ENCODE results near the gene FGF19.

The FGF19 gene, protein sequence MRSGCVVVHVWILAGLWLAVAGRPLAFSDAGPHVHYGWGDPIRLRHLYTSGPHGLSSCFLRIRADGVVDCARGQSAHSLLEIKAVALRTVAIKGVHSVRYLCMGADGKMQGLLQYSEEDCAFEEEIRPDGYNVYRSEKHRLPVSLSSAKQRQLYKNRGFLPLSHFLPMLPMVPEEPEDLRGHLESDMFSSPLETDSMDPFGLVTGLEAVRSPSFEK

DNA sequence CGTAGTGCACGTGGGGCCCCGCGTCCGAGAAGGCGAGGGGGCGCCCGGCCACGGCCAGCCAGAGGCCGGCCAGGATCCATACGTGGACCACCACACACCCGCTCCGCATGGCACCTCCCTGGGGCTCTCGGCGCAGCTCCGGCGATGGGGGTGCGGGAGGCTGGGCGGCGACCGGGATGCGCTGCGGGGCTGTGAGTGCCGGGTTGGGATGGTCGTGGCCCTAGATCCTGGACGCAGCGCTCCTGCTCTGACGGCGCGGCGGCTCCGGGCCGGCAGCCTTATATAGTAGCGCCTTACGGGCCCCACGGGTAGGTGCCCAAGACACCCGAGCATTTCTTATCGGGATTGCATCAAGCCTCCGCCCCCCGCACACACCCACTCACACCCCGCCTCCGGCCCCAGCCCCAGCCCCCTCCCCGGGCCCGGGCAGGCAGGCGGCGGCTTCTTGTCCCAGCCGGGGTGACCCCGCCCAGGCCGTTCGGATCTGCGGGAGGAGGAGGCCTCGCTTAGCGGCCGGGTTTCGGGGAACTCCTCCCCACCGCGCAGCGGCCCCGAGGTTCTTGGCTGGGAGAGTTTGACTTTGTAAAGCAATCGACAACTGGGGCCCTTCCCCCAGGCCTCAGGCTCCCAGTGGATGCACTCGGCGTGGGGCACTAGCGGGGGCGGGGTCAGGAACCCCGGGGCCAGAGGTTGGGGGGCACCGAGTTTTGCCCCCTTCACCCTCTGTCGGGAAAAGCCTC is at the start of gene FGF19:
Gene FGF19 (minus strand): TSS at position 255 of the 740 bp plus-strand sequence. CDS start 146 bp downstream, at position 109.
- DNase-seq = no peak

DNA sequence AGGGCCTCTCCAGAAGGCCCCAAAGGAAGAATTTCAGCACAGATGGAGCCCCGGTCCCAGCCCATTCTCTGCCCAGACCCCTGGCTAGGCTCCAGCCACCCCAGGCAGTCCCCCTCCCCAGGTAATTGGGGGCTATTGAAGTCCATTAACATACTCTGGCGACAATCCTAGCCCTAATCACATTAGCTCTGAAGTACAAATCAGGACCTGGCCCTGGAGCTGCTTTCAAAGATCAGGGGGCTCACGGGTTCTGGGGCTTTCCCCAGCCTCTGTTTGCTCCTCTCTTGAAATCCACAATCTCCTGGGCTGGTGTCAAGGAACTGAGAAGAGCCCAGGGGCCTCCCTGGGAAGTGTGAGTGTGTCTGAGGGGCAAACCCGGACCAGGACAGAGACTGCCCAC is 49.1 kb upstream of the FGF19 start:
- no peak for DNase-seq

DNA sequence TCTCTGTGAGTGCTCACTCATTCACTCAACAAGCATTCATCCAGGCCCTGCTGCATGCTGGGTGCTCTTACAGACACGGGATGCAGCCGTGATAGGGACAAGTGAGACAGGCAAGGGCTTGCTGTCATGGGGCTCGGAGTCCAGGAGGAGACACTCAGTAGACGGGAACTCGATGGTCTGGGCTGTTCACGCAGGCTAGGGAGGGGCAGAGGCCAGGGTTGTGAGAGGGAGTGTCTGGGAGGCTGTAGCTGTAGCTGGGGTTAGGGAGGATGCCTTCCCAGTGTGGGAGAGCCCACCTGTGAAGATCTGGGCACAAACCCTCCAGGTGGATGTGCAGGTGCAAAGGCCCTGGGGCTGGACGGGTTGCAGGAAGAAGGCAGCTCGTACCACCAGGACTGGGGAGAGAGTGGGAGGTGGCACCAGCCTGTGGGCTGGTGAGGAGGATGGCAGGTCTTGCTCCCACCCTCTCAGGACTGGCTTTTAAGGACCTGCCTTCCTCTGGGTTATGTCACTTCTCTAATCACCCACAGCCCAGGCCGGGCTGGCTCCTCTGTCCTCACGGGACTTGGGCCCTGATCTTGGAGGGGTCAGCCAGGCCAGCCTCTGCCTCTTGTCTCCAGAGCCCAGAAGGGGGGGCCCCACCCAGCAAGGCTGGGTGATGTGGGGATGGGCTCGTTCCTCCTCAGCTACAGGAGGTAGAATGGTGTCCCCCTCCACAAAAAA is 47.2 kb upstream of the FGF19 start:
- no peak for DNase-seq

DNA sequence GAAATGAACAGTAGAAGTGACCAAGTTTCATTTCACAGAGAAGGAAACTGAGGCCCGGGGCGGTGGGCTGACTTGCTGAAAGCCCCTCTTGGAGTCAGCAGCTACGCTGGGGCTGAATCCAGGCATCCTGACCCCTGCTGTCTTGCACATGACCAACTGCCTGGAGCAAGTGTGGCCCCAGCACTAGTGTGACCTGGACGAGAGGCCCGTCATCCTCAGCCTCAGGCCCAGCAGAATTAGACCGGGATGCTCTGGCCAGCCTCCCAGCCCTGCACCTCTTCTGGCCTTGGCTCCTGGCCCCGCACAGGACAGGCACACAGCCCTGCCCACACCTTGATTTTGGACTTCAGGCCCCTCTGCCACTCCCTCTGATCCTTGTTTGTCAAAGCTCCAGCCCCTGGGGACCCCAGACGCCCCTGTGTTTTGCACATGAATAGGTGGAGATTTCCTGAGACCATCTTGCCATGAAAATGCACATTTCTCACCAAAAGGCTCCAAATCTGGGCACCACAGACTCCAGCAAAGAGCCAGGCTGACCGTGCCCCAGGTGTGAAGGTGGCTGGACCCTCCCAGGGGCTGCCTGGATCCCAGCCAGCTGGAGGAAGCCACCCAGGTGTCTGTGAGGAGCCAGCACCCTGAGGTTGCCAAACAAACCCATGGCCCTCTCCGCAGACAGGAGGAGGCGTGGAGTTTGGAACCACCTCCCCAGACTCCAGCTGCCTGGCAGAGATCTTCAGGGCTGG is 46.5 kb upstream of the FGF19 start:
- no peak for DNase-seq

DNA sequence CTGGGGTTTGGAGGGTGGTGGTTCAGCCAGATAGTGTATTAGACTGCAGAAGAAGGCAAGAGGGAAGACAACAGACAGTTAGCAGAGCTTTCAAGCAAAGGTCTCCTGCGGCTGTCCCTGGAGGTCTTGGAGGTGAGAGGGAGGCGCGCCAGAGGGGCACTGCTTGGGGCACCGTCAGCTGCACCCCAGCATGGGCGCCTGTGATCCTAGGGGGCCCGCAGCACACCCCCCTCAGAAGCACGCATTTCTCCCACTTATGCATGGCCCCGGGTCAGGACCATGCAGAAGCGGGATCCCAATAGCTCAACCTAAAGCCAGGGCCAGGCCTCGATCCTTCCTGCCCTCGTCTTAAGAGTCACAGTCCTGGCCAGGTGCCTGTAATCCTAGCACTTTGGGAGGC is 44.8 kb upstream of the FGF19 start:
- no peak for DNase-seq

DNA sequence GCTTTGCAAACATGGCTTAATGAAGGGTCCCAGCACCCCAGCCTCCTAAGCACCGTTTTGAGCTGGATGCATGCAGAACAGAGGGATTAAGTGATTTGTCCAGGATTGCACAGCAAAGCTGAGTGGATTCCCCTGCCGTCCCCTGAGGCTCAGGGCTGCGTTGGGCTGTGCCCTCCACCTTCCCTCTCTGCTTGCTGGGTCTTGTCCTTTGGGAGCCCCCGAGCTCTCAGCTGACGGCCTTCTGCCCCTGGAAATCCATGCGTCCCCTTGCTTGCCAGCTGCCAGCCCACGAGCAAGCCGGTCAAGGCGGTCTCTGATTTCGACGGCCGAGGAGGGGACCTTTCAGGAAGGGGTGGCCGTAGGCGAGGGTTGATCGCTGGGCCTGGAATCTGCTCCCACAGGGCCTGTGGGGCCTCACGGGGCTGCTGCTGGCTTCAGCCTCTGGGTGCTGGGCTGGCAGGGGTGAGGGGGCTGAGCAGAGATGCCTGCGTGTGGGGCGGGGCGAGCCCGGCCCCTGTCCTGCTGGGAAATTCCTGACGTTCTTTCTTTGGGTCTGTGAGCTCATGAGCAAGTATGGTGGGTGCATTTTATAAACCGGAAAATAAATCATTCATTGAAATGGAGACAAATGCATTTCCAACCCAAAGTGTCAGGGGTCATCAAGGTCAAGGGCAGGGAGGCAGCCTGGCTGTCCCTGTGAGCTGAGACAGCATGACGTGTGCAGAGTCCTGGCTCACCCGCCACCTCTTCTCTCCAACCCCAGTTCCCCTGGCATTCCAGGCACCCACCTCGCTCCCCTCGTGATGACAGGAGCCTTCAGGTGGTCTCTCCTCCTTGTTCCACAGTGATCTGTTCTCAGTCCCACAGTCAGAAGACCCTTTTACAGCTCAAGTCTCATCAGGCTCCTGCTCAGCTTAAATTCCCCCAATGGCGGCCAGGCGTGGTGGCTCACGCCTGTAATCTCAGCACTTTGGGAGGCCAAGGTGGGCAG is 43.2 kb upstream of the FGF19 start:
- no peak for DNase-seq

DNA sequence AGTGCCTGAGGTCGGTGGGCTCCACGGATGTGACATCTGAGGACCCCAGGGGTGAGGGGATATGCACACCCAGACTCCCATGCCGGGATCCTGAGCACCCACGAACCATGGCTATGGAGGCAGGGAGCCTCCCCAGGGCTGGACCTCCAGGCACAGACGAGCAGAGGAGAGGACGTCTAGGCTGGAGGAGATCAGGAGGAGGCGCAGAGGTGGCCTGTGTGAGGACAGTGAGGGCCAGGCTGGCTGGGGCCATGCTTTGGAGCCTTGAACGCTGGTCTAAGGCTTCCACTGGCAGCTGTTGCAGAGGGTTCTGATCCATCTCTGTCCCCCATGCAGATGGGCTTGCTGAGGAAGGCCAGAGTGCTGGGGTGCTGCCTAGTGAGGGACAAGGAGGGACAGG is 42.3 kb upstream of the FGF19 start:
- DNase-seq = no peak

DNA sequence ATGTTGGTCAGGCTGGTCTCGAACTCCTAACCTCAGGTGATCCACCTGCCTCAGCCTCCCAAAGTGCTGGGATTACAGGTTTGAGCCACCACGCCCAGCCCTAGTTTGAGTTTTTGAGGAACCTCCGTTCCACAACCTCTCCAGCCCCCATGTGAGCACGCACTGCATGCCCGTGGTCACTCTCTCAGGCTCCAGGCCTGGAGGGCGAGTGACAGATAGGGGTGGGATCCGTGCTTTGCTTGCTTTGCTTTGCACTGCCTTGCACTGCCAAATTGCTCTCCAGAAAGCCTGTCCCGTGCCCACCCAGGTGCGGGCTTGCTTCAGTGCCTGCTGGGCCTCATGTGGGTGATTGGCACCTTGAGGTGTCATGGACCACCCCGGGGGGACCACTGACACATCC is 41.4 kb upstream of the FGF19 start:
- DNase-seq = no peak

DNA sequence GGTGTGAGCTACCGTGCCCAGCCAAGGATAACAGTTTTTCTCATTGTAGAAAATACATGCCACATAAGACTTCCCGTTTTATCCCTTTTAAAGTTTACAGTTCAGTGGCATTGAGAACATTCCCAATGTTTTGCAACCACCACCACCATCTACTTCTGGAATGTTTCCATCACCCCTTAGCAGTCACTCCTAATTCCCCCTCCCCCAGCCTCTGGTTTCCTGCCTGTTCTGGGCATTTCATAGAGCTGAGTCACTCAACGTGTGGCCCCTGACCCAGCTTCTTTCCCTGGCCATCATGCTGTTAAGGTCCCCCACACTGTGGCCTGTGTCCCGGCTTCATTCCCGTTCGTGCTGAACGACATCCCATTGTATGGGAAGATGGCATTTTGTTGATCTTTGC is 40.6 kb upstream of the FGF19 start:
- DNase-seq = no peak

DNA sequence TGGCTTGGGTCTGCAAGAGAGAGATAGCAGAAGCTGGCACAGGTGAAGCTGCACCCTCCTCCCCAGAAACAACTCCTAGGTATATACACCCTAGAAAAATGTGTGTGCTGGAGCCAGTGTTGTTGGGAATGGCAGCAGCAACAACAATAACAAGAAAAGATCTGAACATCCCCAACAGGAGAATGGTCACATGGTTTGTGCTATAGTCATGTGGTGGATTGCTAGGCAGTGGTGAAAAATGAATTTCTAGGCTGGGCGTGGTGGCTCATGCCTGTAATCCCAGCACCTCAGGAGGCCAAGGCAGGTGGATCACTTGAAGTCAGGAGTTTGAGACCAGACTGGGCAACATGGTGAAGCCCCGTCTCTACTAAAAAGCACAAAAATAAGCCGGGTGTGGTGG is 31.0 kb upstream of the FGF19 start:
- DNase-seq = no peak

DNA sequence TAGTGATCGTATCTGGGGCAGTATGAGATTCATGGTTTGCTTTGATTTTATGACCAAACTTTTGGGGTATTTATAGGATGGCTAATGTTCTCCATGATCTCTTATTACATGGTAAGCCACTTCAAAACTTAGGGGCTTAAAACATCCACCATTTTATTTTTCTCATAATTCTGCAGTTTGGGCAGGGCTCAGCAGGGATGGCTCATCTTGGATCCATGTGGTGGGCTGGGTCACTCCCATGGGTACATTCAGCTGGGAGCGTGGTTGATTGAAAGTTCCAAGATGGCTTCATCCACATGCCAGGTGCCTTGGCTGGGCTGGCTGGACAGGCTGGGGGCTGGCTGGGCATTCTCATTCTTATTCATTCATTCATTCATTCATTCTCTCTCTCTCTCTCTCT is 30.5 kb upstream of the FGF19 start:
- no peak for DNase-seq

DNA sequence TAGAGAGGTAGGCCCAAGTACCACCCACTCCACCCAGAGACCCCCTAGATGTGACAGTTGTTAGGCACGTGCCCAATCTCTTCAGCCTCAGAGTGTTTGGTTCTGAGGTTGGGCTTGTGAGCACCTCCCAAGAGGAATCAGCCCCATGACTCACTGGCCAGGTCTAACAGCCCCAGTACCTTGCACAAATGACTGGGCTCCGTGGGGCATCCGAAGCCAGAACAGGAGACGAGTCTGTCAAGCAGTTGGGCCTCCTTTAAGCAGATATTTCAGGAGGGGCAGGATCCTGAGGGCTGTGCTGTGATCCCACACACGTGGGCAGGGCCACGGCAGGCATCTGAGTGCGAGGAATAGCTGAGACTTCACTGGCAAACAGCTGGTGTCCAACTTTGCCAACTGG is 29.1 kb upstream of the FGF19 start:
- DNase-seq = no peak

DNA sequence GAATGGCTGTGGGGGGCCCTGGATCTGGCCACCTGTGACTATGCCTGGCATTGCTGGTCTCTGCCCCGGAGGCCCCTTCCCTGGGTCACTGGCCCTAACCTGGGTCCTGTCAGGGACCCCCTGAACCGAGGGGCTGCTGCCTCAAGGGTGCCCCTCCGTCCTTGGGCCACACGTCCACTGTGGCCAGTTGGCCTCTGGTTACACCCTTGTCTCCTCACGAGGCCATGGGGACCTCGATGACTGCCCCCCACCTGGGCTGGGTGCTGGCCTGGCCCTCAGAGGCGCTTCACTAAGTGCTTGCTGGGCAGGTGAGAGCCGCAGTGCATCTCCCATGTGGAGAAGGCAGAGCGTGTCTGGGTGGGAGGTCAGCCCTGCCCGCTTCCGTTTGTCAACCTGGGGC is 27.3 kb upstream of the FGF19 start:
- DNase-seq = no peak

DNA sequence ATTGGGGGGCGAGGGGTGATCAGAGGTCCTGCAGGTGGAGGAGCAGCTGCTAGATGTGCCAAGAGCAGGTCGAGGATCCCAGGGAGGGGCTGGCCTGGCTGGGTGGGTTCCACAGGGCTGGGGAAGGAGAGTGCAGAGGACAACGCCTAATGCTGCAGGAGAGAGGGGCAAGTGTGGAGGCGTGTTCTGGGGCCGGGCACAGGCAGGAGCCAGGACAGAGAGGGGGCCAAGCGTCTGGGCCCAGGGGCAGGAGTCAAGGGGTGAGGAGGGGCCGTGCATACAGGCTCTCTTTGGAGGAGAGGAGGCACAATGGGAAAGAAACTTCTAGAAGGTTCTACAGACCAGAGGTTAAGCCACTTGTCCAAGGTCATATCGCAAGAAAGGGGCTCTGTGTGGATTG is 26.7 kb upstream of the FGF19 start:
- DNase-seq = no peak

DNA sequence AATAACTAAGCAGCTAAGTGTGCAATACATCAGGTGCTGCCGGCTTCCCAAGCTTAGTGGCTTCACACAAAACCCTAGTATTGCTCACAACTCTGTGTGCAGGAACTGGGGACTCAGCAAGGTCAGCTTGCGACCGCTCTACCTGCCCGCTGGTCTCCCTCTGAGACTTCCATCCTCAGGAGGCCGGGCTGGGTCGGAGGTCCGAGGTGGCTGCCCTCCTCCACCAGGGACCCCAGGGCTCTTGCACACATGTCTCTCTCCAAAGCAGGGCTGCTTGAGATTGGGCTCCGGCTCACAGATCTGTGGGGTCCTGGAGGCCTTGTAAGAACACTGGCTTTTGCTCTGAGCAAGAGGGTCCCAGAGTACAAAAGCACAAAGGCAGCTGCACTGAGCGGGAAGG is 25.4 kb upstream of the FGF19 start:
- no peak for DNase-seq

DNA sequence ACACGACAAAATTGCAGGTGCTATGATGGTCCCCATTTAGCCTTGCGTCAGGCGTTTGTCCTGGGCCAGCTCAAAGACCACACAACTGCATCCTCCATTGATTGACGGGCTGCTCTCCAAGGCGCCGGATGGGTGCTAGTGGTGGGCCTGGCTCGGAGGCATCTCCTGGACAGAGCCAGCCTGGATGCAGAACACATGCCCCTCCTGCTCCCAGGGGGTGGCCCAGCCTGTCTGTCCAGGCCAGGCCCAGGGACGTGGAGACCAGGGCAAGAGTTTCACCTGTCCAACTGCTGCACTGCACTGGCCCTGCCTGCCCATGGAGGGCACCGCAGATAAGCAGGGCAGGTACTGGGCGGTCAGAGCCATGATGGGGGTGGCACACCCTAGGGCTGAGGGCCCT is 23.4 kb upstream of the FGF19 start:
- DNase-seq = no peak

DNA sequence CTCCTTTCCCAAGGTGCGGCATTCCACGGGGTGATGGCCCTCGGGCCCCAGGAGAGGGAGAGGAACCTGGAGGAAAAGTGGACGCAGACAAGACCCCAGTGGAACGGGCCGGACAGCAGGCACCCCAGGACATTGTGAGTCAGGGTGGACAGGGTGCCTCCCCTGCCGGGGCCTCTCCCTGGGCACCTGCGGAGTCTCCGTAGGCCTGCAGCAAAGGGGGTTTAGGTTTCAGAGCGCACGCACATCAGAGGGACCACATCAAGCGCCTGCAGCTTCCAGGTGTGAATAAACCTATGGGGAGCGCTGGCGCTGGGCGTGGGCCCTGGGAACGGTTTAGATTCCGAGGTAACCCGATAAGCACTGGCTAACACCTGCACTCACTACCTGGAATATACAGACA is 22.7 kb upstream of the FGF19 start:
- DNase-seq = no peak

DNA sequence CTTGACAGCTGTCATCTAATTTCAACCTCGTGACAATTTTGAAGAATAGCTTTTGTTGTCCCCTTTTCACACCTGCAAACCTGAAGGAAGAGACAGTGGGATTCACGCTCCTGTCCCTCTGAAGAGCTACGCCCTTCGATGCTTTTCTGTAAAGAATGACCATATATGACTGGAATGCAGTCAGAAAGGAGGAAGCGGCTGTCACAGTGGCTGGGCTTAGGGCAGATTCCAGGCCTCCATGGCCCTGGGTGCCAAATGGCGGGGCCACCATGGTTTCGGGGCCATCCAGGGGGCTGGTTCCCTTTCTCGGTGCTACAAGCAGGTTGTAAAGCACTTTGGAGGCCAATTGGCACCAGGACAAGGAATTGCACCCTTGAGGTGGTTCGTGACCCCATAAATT is 22.2 kb upstream of the FGF19 start:
- DNase-seq = no peak

DNA sequence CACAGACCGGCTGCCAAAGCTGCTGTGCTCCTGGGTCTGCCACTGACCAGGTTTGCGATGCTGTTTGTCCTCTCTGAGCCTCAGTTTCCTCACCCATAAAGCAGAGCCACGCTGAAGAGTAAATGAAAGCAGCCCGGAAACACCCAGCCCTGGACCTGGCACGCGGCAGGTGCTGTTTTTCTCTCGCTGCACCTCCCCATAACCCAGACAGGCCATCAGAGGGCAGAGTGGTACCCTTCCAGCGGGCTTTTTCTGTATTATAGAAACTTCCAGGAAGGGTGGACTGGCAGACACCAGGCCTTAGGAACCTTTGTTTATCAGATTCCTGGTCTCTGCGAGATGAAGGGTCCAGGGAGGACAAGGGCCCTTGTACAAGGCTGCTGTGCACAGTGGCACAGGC is 17.9 kb upstream of the FGF19 start:
- DNase-seq = no peak

DNA sequence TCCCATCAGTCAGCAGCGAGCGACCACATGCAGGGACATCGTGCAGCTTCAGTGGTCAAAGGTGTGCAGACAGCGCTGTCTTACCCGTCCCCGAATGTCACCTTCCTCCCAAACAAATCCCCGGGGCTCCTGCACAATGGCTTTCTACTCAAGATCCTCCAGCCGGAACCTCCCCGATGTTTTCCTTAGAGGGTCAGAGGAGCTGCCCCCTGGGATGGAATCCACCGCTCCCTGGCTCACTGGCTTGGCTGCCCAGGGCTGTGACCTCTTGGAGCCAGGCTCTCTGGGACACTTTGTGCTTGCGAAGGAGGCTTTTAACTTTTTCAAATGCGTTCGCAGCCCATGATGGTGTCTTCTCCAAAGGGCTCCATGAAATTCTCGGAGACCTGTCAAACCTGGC is 17.3 kb upstream of the FGF19 start:
- no peak for DNase-seq

DNA sequence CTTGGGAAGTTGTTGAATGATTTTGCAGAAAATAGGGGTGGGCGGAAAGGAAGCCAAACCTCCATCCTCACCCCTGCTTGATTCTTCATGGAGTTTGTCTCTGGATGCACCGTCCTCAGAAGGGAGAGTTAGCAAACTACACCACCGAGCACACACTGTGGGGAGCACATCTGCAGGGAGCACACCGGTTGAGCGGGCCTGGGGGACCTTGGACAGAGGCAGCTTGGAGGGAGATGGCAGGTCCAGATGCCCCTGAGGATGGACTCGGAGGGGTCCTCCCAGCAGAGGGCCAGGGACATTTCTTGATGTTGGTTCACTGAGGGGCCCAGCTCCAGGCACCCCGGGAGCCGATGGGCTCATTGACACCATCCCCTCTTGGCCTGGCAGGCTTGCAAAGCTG is 15.1 kb upstream of the FGF19 start:
- DNase-seq = no peak

DNA sequence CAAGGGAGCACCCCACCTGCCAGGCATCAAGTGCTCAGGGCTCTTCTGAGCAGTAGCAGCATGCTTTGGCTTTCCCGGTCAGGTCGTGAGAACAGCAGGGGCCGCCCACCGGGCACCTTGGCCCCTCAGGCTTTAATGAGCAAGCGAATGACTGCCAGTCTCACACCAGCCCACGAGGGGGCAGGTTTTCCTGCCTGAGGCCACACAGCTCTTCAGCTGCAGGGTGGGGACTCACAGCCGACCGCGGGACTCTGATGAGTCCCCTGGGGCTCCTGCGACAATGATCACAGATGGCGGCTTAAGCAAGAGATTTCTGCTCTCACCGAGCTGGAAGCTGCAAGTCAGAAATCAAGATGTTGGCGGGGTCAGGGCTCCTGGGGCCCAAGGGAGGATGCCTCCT is 14.3 kb upstream of the FGF19 start:
- peak; percentile 50 for DNase-seq

All from DMS79 (cell line).